Neural cell (in vitro differentiated cells): ENCODE results near the gene MED13L. TPM values are rescaled to one million over a fixed set of nuclear protein-coding genes. Genes with fewer than 3 reads are reported as not detected.

ENCODE experiments used
- H2AFZ ChIP-seq: fragments of 200-600, 300-800 bp; sonication (generic), shearing (Covaris generic); 2 replicates; pipeline ENCODE4 v1.6.0; 2014; ENCODE audit warnings: low read depth, mild to moderate bottlenecking, antibody characterized with exemption, low read length, moderate library complexity
- H3F3A ChIP-seq: fragments of 200-600 bp; shearing (Covaris generic); 2 replicates; pipeline ENCODE4 v1.6.1; 2016; ENCODE audit warnings: mild to moderate bottlenecking, moderate library complexity, mixed read lengths, antibody characterized with exemption, low read length; ENCODE audit not compliant: insufficient read depth, poor library complexity, severe bottlenecking
- H3K27ac ChIP-seq: fragments of 200-600, 300-800 bp; sonication (generic), shearing (Covaris generic); 2 replicates; pipeline ENCODE4 v1.5.1; 2014; ENCODE audit warnings: mild to moderate bottlenecking, low read length, moderate library complexity
- H3K27me3 ChIP-seq: fragments of 300-800, 200-600 bp; sonication (generic), shearing (Covaris generic); 2 replicates; pipeline ENCODE4 v1.6.0; 2014; ENCODE audit warnings: mild to moderate bottlenecking, low read depth, low read length, moderate library complexity; ENCODE audit not compliant: insufficient read depth
- H3K36me3 ChIP-seq: fragments of 300-800, 200-600 bp; sonication (generic), shearing (Covaris generic); 2 replicates; pipeline ENCODE4 v1.5.1; 2014; ENCODE audit warnings: mild to moderate bottlenecking, antibody characterized with exemption, low read length, moderate library complexity; ENCODE audit not compliant: insufficient read depth
- H3K4me2 ChIP-seq: fragments of 300-800, 200-600 bp; sonication (generic), shearing (Covaris generic); 2 replicates; pipeline ENCODE4 v1.6.0; 2014; ENCODE audit warnings: mild to moderate bottlenecking, low read length
- H3K4me3 ChIP-seq: fragments of 300-800, 200-600 bp; sonication (generic), shearing (Covaris generic); 2 replicates; pipeline ENCODE4 v1.5.1; 2014; ENCODE audit warnings: mild to moderate bottlenecking, low read length, moderate library complexity
- H3K79me2 ChIP-seq: fragments of 200-600 bp; shearing (Covaris generic); replicated peaks from 2 replicates; pipeline ENCODE4 v1.6.0; 2014; ENCODE audit warnings: mild to moderate bottlenecking, low read length, moderate library complexity; ENCODE audit not compliant: insufficient read depth
- H3K9ac ChIP-seq: fragments of 300-800, 200-600 bp; sonication (generic), shearing (Covaris generic); 2 replicates; pipeline ENCODE4 v1.6.1; 2016; ENCODE audit warnings: mild to moderate bottlenecking, low read length, mixed read lengths
- H3K9me2 ChIP-seq: fragments of 200-600 bp; shearing (Covaris generic); 2 replicates; pipeline ENCODE4 v1.6.1; 2016; ENCODE audit warnings: mild to moderate bottlenecking, low read length, mixed read lengths; ENCODE audit not compliant: insufficient read depth
- H3K9me3 ChIP-seq: fragments of 200-600, 300-800 bp; sonication (generic), shearing (Covaris generic); 2 replicates; pipeline ENCODE4 v1.6.1; 2016; ENCODE audit warnings: mild to moderate bottlenecking, mixed run types, low read length, moderate library complexity, mixed read lengths
- H4K20me1 ChIP-seq: fragments of 200-600 bp; shearing (Covaris generic); 2 replicates; pipeline ENCODE4 v1.6.1; 2016; ENCODE audit warnings: mild to moderate bottlenecking, mixed run types; ENCODE audit not compliant: insufficient read depth
- CTCF ChIP-seq: fragments of 450-650 bp; IDR thresholded peaks from 2 replicates; pipeline ENCODE4 v1.5.1; 2014; ENCODE audit warnings: antibody characterized with exemption, mild to moderate bottlenecking, moderate library complexity; ENCODE audit not compliant: poor library complexity, severe bottlenecking
- EP300 ChIP-seq: fragments of 450-650 bp; conservative IDR thresholded peaks from 2 replicates; pipeline ENCODE4 v1.6.1; 2014; ENCODE audit warnings: antibody characterized with exemption, mild to moderate bottlenecking, moderate library complexity; ENCODE audit not compliant: poor library complexity, severe bottlenecking
- EZH2 ChIP-seq: fragments of 200-600, 300-800 bp; shearing (Covaris generic), sonication (generic); IDR thresholded peaks from 2 replicates; pipeline ENCODE4 v1.6.1; 2014; ENCODE audit warnings: antibody characterized with exemption, low read length, borderline replicate concordance, mild to moderate bottlenecking; ENCODE audit not compliant: insufficient read depth, poor library complexity, severe bottlenecking
- MXI1 ChIP-seq: fragments of 450-650 bp; conservative IDR thresholded peaks from 2 replicates; pipeline ENCODE4 v1.6.1; 2014; ENCODE audit warnings: antibody characterized with exemption, mild to moderate bottlenecking; ENCODE audit not compliant: poor library complexity, severe bottlenecking
- POLR2AphosphoS5 ChIP-seq: IDR thresholded peaks from 2 replicates; pipeline ENCODE4 v1.6.1; 2012
- RAD21 ChIP-seq: fragments of 450-650 bp; conservative IDR thresholded peaks from 2 replicates; pipeline ENCODE4 v1.6.1; 2014; ENCODE audit warnings: antibody characterized with exemption, mild to moderate bottlenecking, moderate library complexity
- REST ChIP-seq: IDR thresholded peaks from 2 replicates; pipeline ENCODE4 v1.6.1; 2012; ENCODE audit warnings: borderline replicate concordance
- SMC3 ChIP-seq: fragments of 450-650 bp; conservative IDR thresholded peaks from 2 replicates; pipeline ENCODE4 v1.6.1; 2014; ENCODE audit warnings: antibody characterized with exemption, mild to moderate bottlenecking, moderate library complexity; ENCODE audit not compliant: poor library complexity
- TAF1 ChIP-seq: IDR thresholded peaks from 2 replicates; pipeline ENCODE4 v1.6.1; 2012; ENCODE audit warnings: low read depth
- polyA plus RNA-seq: library from polyadenylated mRNA; depleted of rRNA; stranded (reverse); fragments of >200 nt; gene quantifications from 2 replicates; pipeline ENCODE4 v1.2.3, GENCODE V29; 2014

Gene MED13L
- polyA plus RNA-seq, 1 donor from 2014 or later, result 38.9 TPM

GRCh38 chr12:116180448-116180847 lies 97.0 kb downstream of the MED13L start:
- H3K9me3 ChIP-seq, result no peaks in the 10 kb centered on the region
- H3K4me2 ChIP-seq, result no peak overlapping the region
- no peaks in the 10 kb centered on the region for H3K27me3 ChIP-seq
- H3K4me3 ChIP-seq, result no peak overlapping the region
- H4K20me1 ChIP-seq, result no peaks in the 10 kb centered on the region
- H2AFZ ChIP-seq, result no peak overlapping the region
- TF ChIP-seq EP300, result no peak
- TF ChIP-seq EZH2, result no peak
- TF ChIP-seq CTCF, result no peak
- no peak for TF ChIP-seq RAD21
- TF ChIP-seq TAF1, result no peak
- TF ChIP-seq REST, result no peak
- TF ChIP-seq MXI1, result no peak
- TF ChIP-seq POLR2AphosphoS5, result no peak
- no peak for TF ChIP-seq SMC3
- H3K27ac ChIP-seq, result no peak overlapping the region
- H3K36me3 ChIP-seq, result no peaks in the 10 kb centered on the region
- no peaks in the 10 kb centered on the region for H3K9me2 ChIP-seq
- no peak overlapping the region for H3K9ac ChIP-seq
- peaks cover 40% of the 10 kb centered on the region for H3K79me2 ChIP-seq
- H3F3A ChIP-seq, result no peaks in the 10 kb centered on the region

GRCh38 chr12:116179384-116179783 lies 98.1 kb downstream of the MED13L start:
- H3K9me2 ChIP-seq, result no peaks in the 10 kb centered on the region
- no peak overlapping the region for H3K27ac ChIP-seq
- H3K9me3 ChIP-seq, result no peaks in the 10 kb centered on the region
- H4K20me1 ChIP-seq, result no peaks in the 10 kb centered on the region
- H3K36me3 ChIP-seq, result no peaks in the 10 kb centered on the region
- H3F3A ChIP-seq, result no peaks in the 10 kb centered on the region
- no peak overlapping the region for H3K9ac ChIP-seq
- no peak overlapping the region for H3K4me3 ChIP-seq
- TF ChIP-seq MXI1 (no peak), RAD21 (no peak), EZH2 (no peak), REST (no peak), EP300 (no peak), SMC3 (no peak), POLR2AphosphoS5 (no peak), TAF1 (no peak), CTCF (no peak)
- no peak overlapping the region for H2AFZ ChIP-seq
- H3K27me3 ChIP-seq, result no peaks in the 10 kb centered on the region
- peaks cover 33% of the 10 kb centered on the region for H3K79me2 ChIP-seq
- H3K4me2 ChIP-seq, result no peak overlapping the region
